Stimulated activated CD8-positive, alpha-beta memory T cell treated with anti-CD3 and anti-CD28 coated beads, Interleukin-7, amount 100 ng/mL, for 48 hours (primary cell): ENCODE measurements around the gene GJC1.
"Not testable (repeated sequence)": the region's sequence is repeated elsewhere in the genome, so short reads cannot be mapped to it uniquely, and the experiment has no call there.

Source experiments
- DNase-seq, 2 donors: peaks; one replicate each; pipeline ENCODE4 v3.0.0-alpha.2; 2020; ENCODE audit warnings: low read depth in 1 of 2; ENCODE audit errors: extremely low read depth in 1 of 2

The GJC1 gene

GRCh38 chr17:44763170-44763569 lies 66.9 kb downstream of the GJC1 start:
- DNase-seq, result no peak

GRCh38 chr17:44761932-44762810 lies 67.9 kb downstream of the GJC1 start:
- no peak for DNase-seq

DNA sequence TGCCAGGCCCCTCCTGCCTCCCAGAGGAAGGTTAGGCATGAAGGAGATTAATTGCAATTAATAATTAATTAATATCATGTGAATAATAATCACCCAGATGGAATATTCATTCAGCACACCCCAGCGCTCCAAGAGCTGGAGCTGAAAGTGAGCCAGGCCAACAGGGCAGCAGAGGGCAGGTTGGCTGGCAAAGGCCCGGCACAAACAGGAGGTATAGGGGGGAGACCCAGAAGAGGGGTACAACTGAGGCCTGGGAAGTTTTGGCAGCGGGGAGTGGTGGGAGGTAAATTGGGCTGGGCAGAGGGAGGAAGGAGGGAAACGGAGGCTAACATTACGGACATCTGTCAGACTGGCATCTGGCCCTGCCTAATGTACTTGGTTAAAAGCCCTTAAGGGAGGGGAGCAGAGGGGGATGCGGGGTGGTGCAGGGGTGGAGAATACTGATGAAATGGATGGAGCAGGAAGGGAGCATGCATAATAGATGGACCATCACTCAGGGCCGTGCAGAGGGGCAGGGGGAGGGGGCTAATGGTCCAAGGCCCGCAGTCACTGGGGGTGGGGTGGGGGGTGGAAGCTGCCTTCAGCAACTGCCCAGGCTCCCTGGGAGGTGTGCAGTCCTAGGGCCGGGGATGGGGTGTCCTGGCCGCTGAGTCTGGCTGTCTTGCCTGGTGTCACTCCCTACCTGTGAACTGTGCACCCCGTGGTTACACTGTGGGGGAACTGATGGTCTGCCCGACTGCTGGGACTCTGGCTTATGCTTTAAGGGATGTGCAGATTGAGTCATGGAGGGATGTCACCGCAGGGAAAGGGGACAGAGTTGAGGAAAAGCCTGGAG lies 69.4 kb downstream of the GJC1 start:
- DNase-seq, result no peak

- no peak for DNase-seq
Observed at GRCh38 chr17:44759916-44760243, 70.2 kb downstream of the GJC1 start.

DNA sequence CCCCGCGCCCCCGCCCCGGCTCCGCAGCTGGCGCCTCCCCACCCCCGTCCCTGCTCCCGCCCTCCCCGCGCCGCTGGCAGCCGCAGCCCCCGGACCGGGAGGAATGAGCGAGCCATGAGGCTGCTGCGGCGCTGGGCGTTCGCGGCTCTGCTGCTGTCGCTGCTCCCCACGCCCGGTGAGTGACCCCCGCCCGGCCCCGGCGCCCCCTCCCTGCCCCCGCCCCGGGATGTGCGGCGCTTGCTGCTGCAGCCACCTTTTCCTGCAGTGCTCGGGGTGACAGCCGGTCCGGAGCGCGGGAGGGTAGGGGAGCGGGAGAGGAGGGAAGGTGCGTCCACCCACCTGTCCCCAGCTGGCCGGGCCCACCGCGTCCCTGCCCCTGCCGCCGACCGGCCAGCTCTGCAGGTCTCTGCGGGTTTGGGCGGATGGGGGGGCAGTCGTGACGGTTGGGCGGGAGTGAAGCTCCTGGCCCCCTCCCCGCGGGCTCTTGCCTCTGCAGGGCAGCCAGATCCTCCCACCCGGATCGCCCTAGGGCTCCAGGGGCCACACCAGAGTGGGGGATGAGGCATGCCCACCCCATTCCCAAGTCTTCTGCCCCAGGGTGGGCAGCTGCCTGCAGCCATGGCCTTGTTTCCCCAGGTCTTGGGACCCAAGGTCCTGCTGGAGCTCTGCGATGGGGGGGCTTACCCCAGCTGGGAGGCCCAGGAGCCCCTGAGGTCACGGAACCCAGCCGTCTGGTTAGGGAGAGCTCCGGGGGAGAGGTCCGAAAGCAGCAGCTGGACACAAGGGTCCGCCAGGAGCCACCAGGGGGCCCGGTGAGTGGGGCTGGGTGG lies 70.8 kb downstream of the GJC1 start:
- DNase-seq, result no peak

- DNase-seq, result no peak
Observed at GRCh38 chr17:44758414-44759085, 71.5 kb downstream of the GJC1 start, which contains the start of gene ADAM11. ADAM11 (plus strand) TSS chr17:44758988; CDS start chr17:44759200, 212 bp downstream.

DNA sequence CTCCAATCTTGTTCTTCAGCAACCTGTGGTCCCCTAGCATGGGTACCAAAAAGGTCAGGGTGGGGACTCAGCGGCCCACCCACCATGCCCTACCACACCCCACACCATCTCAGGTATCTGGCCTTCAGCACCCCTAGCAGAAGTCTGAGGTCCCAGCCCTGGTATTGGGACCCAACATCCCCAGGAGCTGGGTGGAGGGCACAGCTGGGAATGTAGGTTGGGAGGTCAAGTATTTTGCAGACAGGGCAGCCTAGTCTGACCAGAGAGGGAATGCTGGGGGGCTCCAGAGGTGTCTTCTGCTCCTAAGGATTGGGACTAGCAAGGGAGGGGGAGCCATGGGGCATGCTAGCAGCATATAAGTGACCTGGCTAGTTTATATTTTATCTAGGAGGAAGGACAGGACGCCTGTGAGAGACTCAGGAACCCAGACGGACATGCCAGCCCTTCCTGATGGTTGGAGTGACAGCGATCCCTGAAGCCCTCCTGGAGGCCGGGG lies 72.1 kb downstream of the GJC1 start:
- no peak for DNase-seq

DNA sequence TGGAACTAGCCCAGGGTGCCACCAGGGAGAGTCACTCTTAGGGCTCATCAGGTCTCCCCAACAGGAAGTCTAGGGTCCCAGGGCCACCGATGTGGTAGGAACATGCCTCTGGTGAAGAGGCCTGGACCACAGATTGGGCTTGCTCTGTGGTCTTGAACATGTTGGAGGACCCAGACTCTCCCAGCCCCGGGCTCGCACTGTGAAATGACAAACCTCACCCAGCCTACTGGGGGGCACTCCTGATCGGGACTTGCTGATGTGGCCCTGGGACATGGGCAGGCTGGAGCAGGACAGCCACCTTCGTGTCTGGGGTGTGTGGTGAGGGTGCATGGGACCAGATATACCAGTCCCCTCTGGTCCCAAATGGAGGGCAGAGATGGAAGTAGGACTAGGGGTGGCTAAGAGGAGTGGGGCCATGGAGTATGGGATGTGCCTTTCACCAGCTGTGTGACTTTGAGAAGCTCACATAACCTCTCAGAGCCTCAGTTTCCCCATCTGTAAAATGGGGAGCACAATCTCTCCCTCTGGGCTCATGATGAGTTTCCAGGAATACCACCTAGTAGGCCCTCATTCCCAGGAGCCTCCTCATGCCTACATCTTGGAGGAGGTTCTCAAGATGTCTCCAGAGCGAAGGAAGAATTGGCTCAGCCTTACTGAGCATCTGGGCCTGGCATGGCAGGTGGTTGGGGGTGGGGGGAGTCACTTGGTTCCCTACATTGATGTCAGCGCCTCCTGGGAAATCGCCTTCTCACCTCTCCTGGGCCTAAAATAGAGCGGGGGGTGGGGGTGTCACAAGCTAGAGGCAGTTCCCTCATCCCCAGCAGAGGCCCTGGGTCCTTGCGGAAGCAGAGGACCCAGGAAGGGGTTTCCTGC lies 72.8 kb downstream of the GJC1 start:
- no peak for DNase-seq

GRCh38 chr17:44755180-44755579 lies 74.9 kb downstream of the GJC1 start:
- DNase-seq, result not testable (repeated sequence)

DNA sequence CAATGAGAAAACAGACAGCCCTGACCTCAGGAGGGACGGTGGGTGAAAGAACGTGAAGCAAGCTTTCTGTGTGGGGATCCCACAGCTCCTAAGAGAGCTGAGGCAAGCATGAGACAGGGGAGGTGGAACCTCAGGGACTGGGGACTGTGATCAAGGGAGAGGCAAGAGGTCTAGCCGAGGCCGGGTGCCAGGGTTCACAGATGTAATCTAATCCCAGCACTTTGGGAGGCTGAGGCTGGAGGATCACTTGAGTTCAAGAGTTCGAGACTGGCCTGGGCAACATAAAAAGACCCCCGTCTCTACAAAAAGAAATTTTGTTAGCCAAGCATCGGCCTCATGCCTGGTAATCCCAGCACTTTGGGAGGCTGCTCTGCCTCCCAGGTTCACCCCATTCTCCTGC lies 75.8 kb downstream of the GJC1 start:
- no peak for DNase-seq

- DNase-seq, result no peak
Observed at GRCh38 chr17:44752953-44753861, 76.9 kb downstream of the GJC1 start.

DNA sequence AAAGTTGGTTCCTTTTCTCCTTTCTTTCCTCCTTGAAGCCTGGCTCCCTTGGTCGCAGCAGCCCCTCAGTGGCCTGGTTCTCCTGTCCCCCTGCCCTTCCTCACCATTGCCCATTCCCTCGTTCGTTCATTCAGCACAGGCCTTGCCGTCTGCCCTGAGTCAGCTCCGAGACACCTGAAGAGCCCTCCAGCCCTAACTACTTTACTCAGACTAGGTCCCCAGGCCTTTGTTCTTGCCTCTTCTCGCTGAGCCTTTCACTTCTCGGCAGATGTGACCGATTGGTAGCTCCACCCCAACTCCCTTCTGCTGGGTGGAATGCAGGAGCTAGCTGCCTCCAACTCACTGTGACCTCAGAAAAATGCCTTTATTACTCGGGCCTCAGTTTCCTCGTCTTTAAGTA lies 78.3 kb downstream of the GJC1 start:
- DNase-seq, result no peak

GRCh38 chr17:44751331-44751730 lies 78.8 kb downstream of the GJC1 start:
- no peak for DNase-seq

DNA sequence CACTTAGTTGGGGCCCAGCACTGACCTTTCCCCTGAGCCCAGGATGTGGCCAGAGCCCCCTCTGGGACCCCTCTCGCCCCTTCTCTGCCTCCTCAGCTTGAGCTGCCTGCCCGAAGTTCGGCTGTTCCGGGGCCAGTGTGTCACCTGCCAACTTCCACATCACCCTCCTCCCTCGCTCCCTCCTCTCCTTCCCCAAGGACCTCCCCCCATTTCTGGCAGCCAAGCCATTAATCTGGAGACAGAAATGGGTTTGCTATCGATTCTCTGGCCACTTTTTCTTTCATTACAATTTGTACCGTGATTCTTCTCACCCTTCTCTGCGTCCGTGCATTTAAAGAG lies 80.1 kb downstream of the GJC1 start:
- DNase-seq, result no peak

DNA sequence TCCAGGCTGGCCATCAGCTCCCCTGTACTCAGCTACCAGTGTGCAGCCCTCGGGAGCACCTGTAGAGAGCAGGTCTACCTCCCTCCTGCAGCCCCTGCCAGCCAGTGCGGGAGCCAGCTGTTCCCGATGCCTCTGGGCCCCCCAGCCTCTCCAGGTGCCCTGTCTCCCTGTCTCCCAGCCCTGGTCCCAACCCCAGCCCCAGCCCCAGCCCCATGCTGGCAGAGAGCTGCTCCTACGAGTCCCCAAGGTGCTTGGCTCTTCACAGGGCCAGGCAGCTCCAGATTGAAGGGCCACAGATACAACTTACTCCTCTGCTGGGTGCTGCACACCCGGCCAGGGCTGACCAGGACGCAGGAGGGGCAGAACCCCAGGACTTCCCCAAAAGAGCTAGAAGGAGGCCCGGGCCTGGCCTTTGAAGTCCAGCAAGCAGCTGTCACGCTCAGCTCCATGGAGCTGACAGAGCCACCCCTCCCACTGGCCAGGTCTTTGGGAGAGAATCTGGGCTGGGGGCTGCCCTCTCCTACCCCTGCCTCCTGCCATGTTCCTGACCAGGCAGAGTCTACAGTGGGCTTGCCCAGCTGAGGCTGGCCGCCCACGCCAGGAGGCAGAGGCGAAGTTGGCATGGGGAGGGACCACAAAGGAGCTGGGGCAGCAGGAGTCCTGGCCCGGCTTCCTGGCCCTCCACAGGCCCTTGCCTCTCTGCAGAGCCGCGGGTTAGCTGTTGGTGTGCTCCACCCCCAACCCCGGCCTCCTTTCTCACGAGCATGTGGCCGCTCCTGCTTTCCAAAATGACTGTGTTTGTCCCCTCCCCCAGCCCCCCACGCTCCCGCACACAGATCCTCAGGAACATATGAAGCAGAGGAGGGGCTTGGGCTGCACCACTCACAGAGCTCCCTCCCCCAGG lies 80.8 kb downstream of the GJC1 start:
- no peak for DNase-seq
